Keratinocyte (primary cell): ENCODE data around the gene SH3RF1. TPM values are rescaled to one million over a fixed set of nuclear protein-coding genes. Genes with fewer than 3 reads are reported as not detected.
A peak's percentile ranks its signal among the peaks of the same experiment; 100 is the strongest.

Source experiments
- DNase-seq: peaks from one replicate; pipeline ENCODE4 v3.0.0-alpha.2; 2011; ENCODE audit warnings: low read depth, missing footprints, low spot score
- FAIRE-seq: peaks from 2 replicates; lab custom pipeline; 2011; peaks lifted over from hg19 to GRCh38; lab: Jason Lieb, UNC
- H2AFZ ChIP-seq: 2 replicates; pipeline ENCODE4 v1.6.0; 2012; ENCODE audit warnings: low read length, control low read depth, inconsistent platforms; ENCODE audit not compliant: control insufficient read depth
- H3K27ac ChIP-seq: 2 replicates; pipeline ENCODE4 v1.5.1; 2011; ENCODE audit warnings: low read length; ENCODE audit not compliant: control insufficient read depth, insufficient read depth
- H3K27me3 ChIP-seq: 3 replicates; pipeline ENCODE4 v1.6.0; 2011; ENCODE audit warnings: low read length; ENCODE audit not compliant: control insufficient read depth, insufficient read depth; ENCODE audit errors: extremely low read depth
- H3K36me3 ChIP-seq, 2 experiments: 2 replicates in 1 of 2; 3 replicates in 1 of 2; pipeline ENCODE4 v1.5.1; 2011; ENCODE audit warnings: low read length in 2 of 2, mild to moderate bottlenecking in 1 of 2; ENCODE audit not compliant: control insufficient read depth in 2 of 2, insufficient read depth in 2 of 2; ENCODE audit errors: extremely low read depth in 1 of 2
- H3K4me1 ChIP-seq: 3 replicates; pipeline ENCODE4 v1.5.1; 2011; ENCODE audit warnings: low read length; ENCODE audit not compliant: control insufficient read depth, insufficient read depth; ENCODE audit errors: extremely low read depth
- H3K4me2 ChIP-seq: 3 replicates; pipeline ENCODE4 v1.6.0; 2011; ENCODE audit warnings: low read depth, low read length; ENCODE audit not compliant: control insufficient read depth, insufficient read depth; ENCODE audit errors: extremely low read depth
- H3K4me3 ChIP-seq, 3 experiments: fragments of 200-600 bp in 1 of 3; sonication (generic) in 1 of 3; 2 replicates in 2 of 3; 3 replicates in 1 of 3; pipeline ENCODE4 v1.5.1; 2011 to 2016; ENCODE audit warnings: low read length in 3 of 3, mild to moderate bottlenecking in 3 of 3, control low read depth in 2 of 3, inconsistent platforms in 1 of 3, low read depth in 1 of 3, mixed read lengths in 1 of 3, mixed run types in 1 of 3, moderate library complexity in 1 of 3; ENCODE audit not compliant: control insufficient read depth in 2 of 3, insufficient read depth in 2 of 3; ENCODE audit errors: extremely low read depth in 1 of 3
- H3K79me2 ChIP-seq: 2 replicates; pipeline ENCODE4 v1.6.0; 2012; ENCODE audit warnings: low read length; ENCODE audit not compliant: control insufficient read depth, insufficient read depth
- H3K9ac ChIP-seq: 3 replicates; pipeline ENCODE4 v1.6.0; 2011; ENCODE audit warnings: low read length; ENCODE audit not compliant: control insufficient read depth, insufficient read depth; ENCODE audit errors: extremely low read depth
- H3K9me1 ChIP-seq: 3 replicates; pipeline ENCODE4 v1.6.0; 2011; ENCODE audit warnings: low read length; ENCODE audit not compliant: control insufficient read depth, insufficient read depth; ENCODE audit errors: extremely low read depth
- H3K9me3 ChIP-seq: 2 replicates; pipeline ENCODE4 v1.5.1; 2012; ENCODE audit warnings: low read depth, low read length; ENCODE audit not compliant: control insufficient read depth
- H4K20me1 ChIP-seq: 3 replicates; pipeline ENCODE4 v1.6.0; 2011; ENCODE audit warnings: low read length; ENCODE audit not compliant: control insufficient read depth, insufficient read depth; ENCODE audit errors: extremely low read depth
- CTCF ChIP-seq, 3 experiments: IDR thresholded peaks in 1 of 3; conservative IDR thresholded peaks in 1 of 3; optimal IDR thresholded peaks in 1 of 3; 2 replicates in 2 of 3; 3 replicates in 1 of 3; pipeline versions ENCODE3 to v1.5.1; 2011; ENCODE audit warnings: low read length in 3 of 3, mild to moderate bottlenecking in 3 of 3, moderate library complexity in 2 of 3, control low read depth in 1 of 3, inconsistent platforms in 1 of 3; ENCODE audit not compliant: insufficient read depth in 2 of 3; ENCODE audit errors: extremely low read depth in 1 of 3
- EZH2 ChIP-seq: IDR thresholded peaks from one replicate; pipeline ENCODE4 v1.6.1; 2012; ENCODE audit warnings: inconsistent platforms, mild to moderate bottlenecking, low read length, moderate library complexity
- dilution Hi-C: fragments of 300-500 bp; cut with MboI; formaldehyde crosslinking; loops from one replicate; pipeline ENCODE4 v1.7.0; 2020; ENCODE audit warnings: low sequenced_read_pairs; ENCODE audit not compliant: extremely low pct_ligation_motif_present
- polyA plus RNA-seq, 5 experiments: library from polyadenylated mRNA; depleted of rRNA in 3 of 5; stranded (reverse) in 3 of 5; stranded (forward) in 1 of 5; unstranded in 1 of 5; fragments of >200 nt; gene quantifications; 1 replicate in 1 of 5; 2 replicates in 3 of 5; 3 replicates in 1 of 5; pipeline versions ENCODE4 v1.2.1 to v1.2.3, GENCODE V29; 2011 to 2012; ENCODE audit warnings: missing spikeins in 2 of 5, low read depth in 1 of 5, low replicate concordance in 1 of 5

The SH3RF1 gene
- polyA plus RNA-seq, 1 donor (not counting 4 experiments of a cell fraction or from before 2014, with no cell fraction given), result 9.5 TPM

- no peaks in the 10 kb centered on the region for H3K9me1 ChIP-seq
- no peaks in the 10 kb centered on the region for H4K20me1 ChIP-seq
- peak overlapping the region; percentile 29 for H3K4me2 ChIP-seq
- dilution Hi-C loops, result no loop called here
- no peak overlapping the region for H3K4me3 ChIP-seq
- H3K9ac ChIP-seq, result no peak overlapping the region
- TF ChIP-seq EZH2 (no peak), CTCF (optimal IDR thresholded peaks at IDR 0.05 in 1 of 3, IDR thresholded peaks at IDR 0.05 in 1 of 3, conservative IDR thresholded peaks at IDR 0.05 in 1 of 3; ENCODE audit: extremely low read depth in 1 of 3, insufficient read depth in 2 of 3, low read length in 3 of 3) (no peak)
- peaks cover 0 to 2% of the 10 kb centered on the region in 2 experiments for H3K36me3 ChIP-seq
- DNase-seq, result no peak
- H3K4me1 ChIP-seq, result peaks cover 57% of the 10 kb centered on the region
- H3K79me2 ChIP-seq, result peaks cover 93% of the 10 kb centered on the region
- H3K27ac ChIP-seq, result no peak overlapping the region
- peak; percentile 74 for FAIRE-seq
- H2AFZ ChIP-seq, result no peak overlapping the region
- no peaks in the 10 kb centered on the region for H3K27me3 ChIP-seq
- H3K9me3 ChIP-seq, result no peaks in the 10 kb centered on the region
Measured at GRCh38 chr4:169254546-169254983, 16.2 kb downstream of the SH3RF1 start.

- DNase-seq, result no peak
- Histone ChIP-seq H3K9me1 (no peaks in the 10 kb centered on the region), H3K27ac (no peak overlapping the region), H3K9me3 (no peaks in the 10 kb centered on the region), H3K4me2 (no peak overlapping the region), H3K79me2 (peaks cover 92% of the 10 kb centered on the region), H3K36me3 (peaks cover 2% of the 10 kb centered on the region in 2 experiments), H2AFZ (no peak overlapping the region), H3K27me3 (no peaks in the 10 kb centered on the region), H3K9ac (no peak overlapping the region), H3K4me1 (peaks cover 57% of the 10 kb centered on the region), H4K20me1 (no peaks in the 10 kb centered on the region), H3K4me3 (no peak overlapping the region)
- dilution Hi-C loops, result no loop called here
- peak; percentile 74 for FAIRE-seq
- TF ChIP-seq CTCF (optimal IDR thresholded peaks at IDR 0.05 in 1 of 3, IDR thresholded peaks at IDR 0.05 in 1 of 3, conservative IDR thresholded peaks at IDR 0.05 in 1 of 3; ENCODE audit: extremely low read depth in 1 of 3, insufficient read depth in 2 of 3, low read length in 3 of 3) (no peak), EZH2 (no peak)
Measured at GRCh38 chr4:169253904-169254303, 16.9 kb downstream of the SH3RF1 start.
